HEK293T (cell line): ENCODE data around the gene FAM20B.

ENCODE experiments used
- ARNT ChIP-seq: fragments of 450-650 bp; IDR thresholded peaks from 2 replicates; pipeline ENCODE4 v1.6.1; 2017; ENCODE audit warnings: mild to moderate bottlenecking
- BHLHE40 ChIP-seq: fragments of 450-650 bp; IDR thresholded peaks from 2 replicates; pipeline ENCODE4 v1.6.1; 2016; ENCODE audit warnings: mild to moderate bottlenecking, moderate library complexity, borderline replicate concordance
- ELF4 ChIP-seq: fragments of 450-650 bp; IDR thresholded peaks from 2 replicates; pipeline ENCODE4 v1.6.1; 2017; ENCODE audit warnings: antibody characterized with exemption
- FOXA1 ChIP-seq: fragments of 450-650 bp; IDR thresholded peaks from 2 replicates; pipeline ENCODE4 v1.6.1; 2016; ENCODE audit warnings: mild to moderate bottlenecking
- FOXK2 ChIP-seq: fragments of 450-650 bp; IDR thresholded peaks from 2 replicates; pipeline ENCODE4 v1.6.1; 2016; ENCODE audit warnings: mild to moderate bottlenecking
- FOXM1 ChIP-seq: fragments of 450-650 bp; IDR thresholded peaks from 2 replicates; pipeline ENCODE4 v1.6.1; 2017; ENCODE audit warnings: mild to moderate bottlenecking, borderline replicate concordance
- LEF1 ChIP-seq: fragments of 450-650 bp; IDR thresholded peaks from 2 replicates; pipeline ENCODE4 v1.6.1; 2017; ENCODE audit warnings: mild to moderate bottlenecking, borderline replicate concordance
- SP1 ChIP-seq: fragments of 450-650 bp; IDR thresholded peaks from 2 replicates; pipeline ENCODE4 v1.6.1; 2017
- SUZ12 ChIP-seq: fragments of 450-650 bp; IDR thresholded peaks from 2 replicates; pipeline ENCODE4 v1.6.1; 2016; ENCODE audit warnings: mild to moderate bottlenecking

GRCh38 chr1:179090923-179091322, 65.2 kb downstream of the FAM20B start:
- TF ChIP-seq FOXK2 (no peak), FOXM1 (no peak), BHLHE40 (no peak), SP1 (no peak), ARNT (no peak), ELF4 (no peak), FOXA1 (no peak), SUZ12 (no peak), LEF1 (no peak)
